A549 (cell line): ENCODE results near the gene EFNB2. TPM values are rescaled to one million over a fixed set of nuclear protein-coding genes. Genes with fewer than 3 reads are reported as not detected.

Source experiments
- ATAC-seq, 2 experiments: fragments of 200-7000 bp in 1 of 2; fragments of >200 bp in 1 of 2; cut with Nextera tagmentation in 1 of 2; cut with Tn5 transposase in 1 of 2; 3 replicates each; pipeline versions ENCODE4 v1.8.0 to v1.9.1; 2018 to 2020; ENCODE audit warnings: mild to moderate bottlenecking in 1 of 2, moderate library complexity in 1 of 2
- CTCF ChIA-PET: fragments of 300-600 bp; sonication (Branson Sonifier 250); formaldehyde crosslinking; extraction: SDS; loops from one replicate; lab custom pipeline; 2021; ENCODE audit warnings: antibody characterized with exemption, inconsistent platforms; lab: Yijun Ruan, JAX
- POLR2A ChIA-PET: fragments of 350-600 bp; formaldehyde crosslinking; extraction: SDS; loops from one replicate; lab custom pipeline; 2021; ENCODE audit warnings: antibody characterized with exemption, inconsistent platforms; lab: Yijun Ruan, JAX
- DNase-seq, 2 experiments: peaks; one replicate each; pipeline versions ENCODE4 v3.0.0 to v3.0.0-alpha.2; 2011 to 2016; ENCODE audit warnings: low read depth in 1 of 2, low spot score in 1 of 2
- FAIRE-seq: peaks from 2 replicates; lab custom pipeline; 2011; peaks lifted over from hg19 to GRCh38; lab: Jason Lieb, UNC
- H3K27ac ChIP-seq, 2 experiments: fragments of >200 bp; sonication (Bioruptor Twin); formaldehyde crosslinking; 3 replicates each; pipeline ENCODE4 v1.5.1; 2016 to 2017
- H3K4me1 ChIP-seq: fragments of >200 bp; sonication (Bioruptor Twin); formaldehyde crosslinking; 3 replicates; pipeline ENCODE4 v1.6.1; 2016
- H3K4me2 ChIP-seq: fragments of >200 bp; sonication (Bioruptor Twin); formaldehyde crosslinking; 3 replicates; pipeline ENCODE4 v1.6.1; 2016
- H3K4me3 ChIP-seq: fragments of >200 bp; sonication (Bioruptor Twin); formaldehyde crosslinking; 3 replicates; pipeline ENCODE4 v1.5.1; 2016
- H3K9me3 ChIP-seq: fragments of >200 bp; sonication (Bioruptor Twin); formaldehyde crosslinking; 3 replicates; pipeline ENCODE4 v1.6.1; 2016
- ATOH8 ChIP-seq: fragments of 250-450 bp; sonication (Bioruptor Pico); IDR thresholded peaks from 2 replicates; pipeline ENCODE4 v1.5.0; 2020; ENCODE audit warnings: low read depth, mild to moderate bottlenecking, moderate library complexity
- CBX2 ChIP-seq: fragments of 200-600 bp; sonication (generic); IDR thresholded peaks from 2 replicates; pipeline ENCODE4 v1.6.1; 2016; ENCODE audit warnings: low read depth, mild to moderate bottlenecking, borderline replicate concordance
- CHD2 ChIP-seq: fragments of 150-350 bp; IDR thresholded peaks from 2 replicates; pipeline ENCODE4 v1.6.1; 2014; ENCODE audit warnings: low read length; ENCODE audit not compliant: partially characterized antibody
- CHD4 ChIP-seq: fragments of 200-600 bp; sonication (generic); IDR thresholded peaks from 2 replicates; pipeline ENCODE4 v1.6.1; 2016; ENCODE audit warnings: antibody characterized with exemption, mild to moderate bottlenecking, borderline replicate concordance
- CTCF ChIP-seq: fragments of >200 bp; sonication (Bioruptor Twin); formaldehyde crosslinking; IDR thresholded peaks from 3 replicates; pipeline ENCODE4 v1.5.1; 2016
- EHF ChIP-seq: fragments of 250-450 bp; sonication (Bioruptor Pico); IDR thresholded peaks from 2 replicates; pipeline ENCODE4 v1.5.0; 2020; ENCODE audit warnings: mild to moderate bottlenecking
- ESRRA ChIP-seq: fragments of 150-350 bp; IDR thresholded peaks from 2 replicates; pipeline ENCODE4 v1.6.1; 2014; ENCODE audit warnings: mild to moderate bottlenecking, low read length, borderline replicate concordance
- FOXS1 ChIP-seq: fragments of 250-450 bp; sonication (Bioruptor Pico); IDR thresholded peaks from 2 replicates; pipeline ENCODE4 v1.5.0; 2020; ENCODE audit warnings: mild to moderate bottlenecking, moderate library complexity
- HEYL ChIP-seq: fragments of 250-450 bp; sonication (Bioruptor Pico); IDR thresholded peaks from 2 replicates; pipeline ENCODE4 v1.8.0; 2021; ENCODE audit warnings: mild to moderate bottlenecking, moderate library complexity
- HOXB13 ChIP-seq: fragments of 250-450 bp; sonication (Bioruptor Pico); IDR thresholded peaks from 2 replicates; pipeline ENCODE4 v1.5.0; 2020; ENCODE audit warnings: low read depth, mild to moderate bottlenecking, moderate library complexity
- MAFK ChIP-seq: fragments of 450-650 bp; IDR thresholded peaks from 2 replicates; pipeline ENCODE4 v1.6.1; 2014; ENCODE audit not compliant: partially characterized antibody
- MAX ChIP-seq: IDR thresholded peaks from 2 replicates; pipeline ENCODE4 v1.6.1; 2012
- MAZ ChIP-seq: fragments of 150-350 bp; IDR thresholded peaks from 2 replicates; pipeline ENCODE4 v1.6.1; 2014; ENCODE audit warnings: antibody characterized with exemption, low read depth, low read length, borderline replicate concordance
- NR3C1 ChIP-seq: fragments of >200 bp; sonication (Bioruptor Twin); formaldehyde crosslinking; IDR thresholded peaks from 3 replicates; pipeline ENCODE4 v1.6.1; 2017
- PHF8 ChIP-seq: fragments of 200-600 bp; sonication (generic); IDR thresholded peaks from 2 replicates; pipeline ENCODE4 v1.6.1; 2016; ENCODE audit warnings: low read depth, mild to moderate bottlenecking, antibody characterized with exemption, moderate library complexity, borderline replicate concordance
- POLR2AphosphoS2 ChIP-seq: conservative IDR thresholded peaks from 2 replicates; pipeline ENCODE4 v1.6.1; 2012; ENCODE audit warnings: low read length, improper control_type of control experiment, inconsistent platforms
- RARB ChIP-seq: fragments of 250-450 bp; sonication (Bioruptor Pico); IDR thresholded peaks from 2 replicates; pipeline ENCODE4 v1.8.0; 2021; ENCODE audit warnings: mild to moderate bottlenecking, moderate library complexity
- RFX5 ChIP-seq: fragments of 450-650 bp; IDR thresholded peaks from 2 replicates; pipeline ENCODE4 v1.7.1; 2014; ENCODE audit warnings: antibody characterized with exemption, mild to moderate bottlenecking, moderate library complexity
- RNF2 ChIP-seq: fragments of 200-600 bp; sonication (generic); IDR thresholded peaks from 2 replicates; pipeline ENCODE4 v1.6.1; 2016; ENCODE audit warnings: low read depth, mild to moderate bottlenecking, antibody characterized with exemption, moderate library complexity, borderline replicate concordance
- SMC3 ChIP-seq: fragments of >200 bp; sonication (Bioruptor Twin); formaldehyde crosslinking; IDR thresholded peaks from 3 replicates; pipeline ENCODE4 v1.6.1; 2018; ENCODE audit warnings: inconsistent platforms
- TFCP2L1 ChIP-seq: fragments of 250-450 bp; sonication (Bioruptor Pico); IDR thresholded peaks from 2 replicates; pipeline ENCODE4 v1.5.0; 2021; ENCODE audit warnings: mild to moderate bottlenecking
- TP53 ChIP-seq: fragments of 250-450 bp; sonication (Bioruptor Pico); IDR thresholded peaks from 2 replicates; pipeline ENCODE4 v1.5.0; 2021; ENCODE audit warnings: mild to moderate bottlenecking, moderate library complexity
- ZC3H11A ChIP-seq: fragments of 450-650 bp; IDR thresholded peaks from 2 replicates; pipeline ENCODE4 v1.6.1; 2014; ENCODE audit warnings: antibody characterized with exemption, mild to moderate bottlenecking
- ZFP36 ChIP-seq: fragments of 450-650 bp; IDR thresholded peaks from 2 replicates; pipeline ENCODE4 v1.6.1; 2014; ENCODE audit warnings: borderline replicate concordance; ENCODE audit not compliant: partially characterized antibody
- ZNF302 ChIP-seq: fragments of 250-450 bp; sonication (Bioruptor Pico); IDR thresholded peaks from 2 replicates; pipeline ENCODE4 v1.9.0; 2021; ENCODE audit warnings: inconsistent platforms, mild to moderate bottlenecking, moderate library complexity
- ZSCAN20 ChIP-seq: fragments of 250-450 bp; sonication (Bioruptor Pico); IDR thresholded peaks from 2 replicates; pipeline ENCODE4 v1.8.0; 2022; ENCODE audit warnings: mild to moderate bottlenecking, moderate library complexity
- WGBS: methylation state at CpG from one replicate; pipeline ENCODE4 v1.1.6; 2017; ENCODE audit errors: missing lambda C conversion rate; 5-methylcytosine and 5-hydroxymethylcytosine counted together
- polyA plus RNA-seq, 4 experiments: library from polyadenylated mRNA; depleted of rRNA in 3 of 4; stranded (reverse); fragments of >200 nt; fragmentation: RNase III in 1 of 4; extraction: RNeasy Plus Mini Kit Qiagen cat#74134 plus additional on column Dnase treatment in 1 of 4; gene quantifications; 2 replicates in 3 of 4; 3 replicates in 1 of 4; pipeline ENCODE4 v1.2.3, GENCODE V29; 2011 to 2017

Gene EFNB2
- polyA plus RNA-seq, 2 of the 4 experiments (the other 2 are of a cell fraction), result 1.0 to 1.3 TPM

GRCh38 chr13:106480351-106480910, 55.0 kb downstream of the EFNB2 start (continued):
- TF ChIP-seq CTCF (no peak), MAZ (no peak)

- TF ChIP-seq HOXB13 (CRISPR knock-in tag) (no peak), CHD4 (no peak), FOXS1 (CRISPR knock-in tag) (no peak), RFX5 (no peak), POLR2AphosphoS2 (no peak), CBX2 (no peak), PHF8 (no peak), ATOH8 (CRISPR knock-in tag) (no peak)
- no peaks in the 10 kb centered on the region for H3K4me1 ChIP-seq
- DNase-seq, result no peak
- no peaks in the 10 kb centered on the region for H3K9me3 ChIP-seq
- no peak for ATAC-seq
- H3K4me3 ChIP-seq, result no peak overlapping the region
- H3K27ac ChIP-seq, result no peak overlapping the region
- H3K4me2 ChIP-seq, result no peak overlapping the region
- FAIRE-seq, result no peak
- POLR2A ChIA-PET, result no interaction called here
- 88% methylated on average over 15 of the region's 15 CpGs for WGBS
- CTCF ChIA-PET, result interaction anchor here (0.8 kb wide), 1 partner anchor 9 kb away, joined by 3 read pairs; no protein-coding TSS in a partner anchor
Measured at GRCh38 chr13:106479929-106480328, 55.5 kb downstream of the EFNB2 start.

GRCh38 chr13:106478116-106478515, 57.3 kb downstream of the EFNB2 start:
- Histone ChIP-seq H3K9me3 (no peaks in the 10 kb centered on the region), H3K4me3 (no peak overlapping the region)
- WGBS, result 84% methylated on average over 7 of the region's 7 CpGs
- TF ChIP-seq ZSCAN20 (CRISPR knock-in tag), result no peak
- no peak for TF ChIP-seq TP53 (CRISPR knock-in tag)
- TF ChIP-seq PHF8, result no peak
- peak; percentile 33 for TF ChIP-seq MAFK
- no peak for TF ChIP-seq NR3C1
- no peak for TF ChIP-seq ESRRA
- TF ChIP-seq, all 56 proteins: peak for 1
- ATAC-seq, result no peak
- ChIA-PET CTCF (interaction anchor here (1.3 kb wide), 1 partner anchor 15 kb away, joined by 3 read pairs; no protein-coding TSS in a partner anchor), POLR2A (no interaction called here)
- H3K4me2 ChIP-seq, result no peak overlapping the region
- no peak for FAIRE-seq
- no peak for DNase-seq
- no peak overlapping the region for H3K27ac ChIP-seq
- H3K4me1 ChIP-seq, result no peaks in the 10 kb centered on the region

- DNase-seq, result no peak
Measured at GRCh38 chr13:106477303-106477702, 58.2 kb downstream of the EFNB2 start.

More at GRCh38 chr13:106477303-106477702, 58.2 kb downstream of the EFNB2 start:
- FAIRE-seq, result no peak
- H3K4me3 ChIP-seq, result no peak overlapping the region
- ChIA-PET POLR2A (no interaction called here), CTCF (interaction anchor here (1.3 kb wide), 1 partner anchor 16 kb away, joined by 3 read pairs; no protein-coding TSS in a partner anchor)
- no peak overlapping the region for H3K27ac ChIP-seq
- WGBS, result 76% methylated on average over 5 of the region's 5 CpGs
- no peak overlapping the region for H3K4me2 ChIP-seq
- H3K9me3 ChIP-seq, result no peaks in the 10 kb centered on the region
- H3K4me1 ChIP-seq, result peaks cover 5% of the 10 kb centered on the region; the same call in 1 of the 3 replicates
- ATAC-seq, result no peak
- no peak for TF ChIP-seq RNF2
- TF ChIP-seq ZFP36, result no peak
- TF ChIP-seq EHF, result no peak
- TF ChIP-seq RARB (CRISPR knock-in tag), result no peak
- no peak for TF ChIP-seq HEYL (CRISPR knock-in tag)
- TF ChIP-seq MAX, result no peak
- no peak for TF ChIP-seq ZNF302 (CRISPR knock-in tag)
- TF ChIP-seq TP53 (CRISPR knock-in tag), result no peak
- TF ChIP-seq POLR2AphosphoS2, result no peak
- TF ChIP-seq SMC3, result no peak
- no peak for TF ChIP-seq CHD2
- no peak for TF ChIP-seq ATOH8 (CRISPR knock-in tag)
- no peak for TF ChIP-seq ZC3H11A
- TF ChIP-seq TFCP2L1, result no peak
- no peak for TF ChIP-seq ESRRA
